ENCODE measurements around the gene STAT4.

The STAT4 gene

DNA sequence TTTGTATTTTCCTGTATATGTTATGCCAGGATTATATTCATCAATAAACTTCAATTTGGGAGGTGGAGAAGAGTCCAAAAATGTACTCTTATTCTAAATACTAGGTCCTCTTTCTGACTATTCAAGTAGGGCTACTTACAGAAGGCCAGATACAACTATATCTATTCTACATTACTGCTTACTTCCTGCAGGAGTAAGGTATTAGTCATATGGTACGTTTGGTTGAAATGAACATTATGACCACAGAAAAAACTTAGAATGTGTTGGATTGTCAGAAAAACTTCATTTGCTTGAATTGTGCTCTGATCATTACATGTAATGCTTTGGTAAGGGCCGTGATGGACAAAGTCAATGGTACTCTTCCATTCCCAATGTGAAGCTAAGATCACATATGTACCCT, 35.0 kb downstream of the STAT4 start:
- DNase-seq (ENCODE audit: low read depth, low spot score) = no peak
- Histone ChIP-seq H3K4me1 (ENCODE audit: control insufficient read depth, insufficient read depth, low read length) (no peaks in the 10 kb centered on the region), H3K4me3 (ENCODE audit: low read length) (no peak overlapping the region), H3K27me3 (ENCODE audit: control insufficient read depth, insufficient read depth, low read length) (no peaks in the 10 kb centered on the region), H3K36me3 (ENCODE audit: control insufficient read depth, insufficient read depth, low read length) (no peaks in the 10 kb centered on the region), H3K27ac (ENCODE audit: low read length) (no peak overlapping the region), H3K9me3 (ENCODE audit: control insufficient read depth, insufficient read depth, low read length) (no peaks in the 10 kb centered on the region)
- no CpG with 5 or more reads among the region's 2 CpGs for WGBS (ENCODE audit: insufficient coverage, insufficient read length)

GRCh38 chr2:191115391-191115790, 35.4 kb downstream of the STAT4 start:
- WGBS (ENCODE audit: insufficient coverage, insufficient read length) = no CpG with 5 or more reads among the region's 3 CpGs
- no peak for DNase-seq (ENCODE audit: low read depth, low spot score)
- no peak overlapping the region for H3K4me3 ChIP-seq (ENCODE audit: low read length)
- no peaks in the 10 kb centered on the region for H3K9me3 ChIP-seq (ENCODE audit: control insufficient read depth, insufficient read depth, low read length)
- H3K4me1 ChIP-seq (ENCODE audit: control insufficient read depth, insufficient read depth, low read length) = no peaks in the 10 kb centered on the region
- no peaks in the 10 kb centered on the region for H3K27me3 ChIP-seq (ENCODE audit: control insufficient read depth, insufficient read depth, low read length)
- H3K36me3 ChIP-seq (ENCODE audit: control insufficient read depth, insufficient read depth, low read length) = no peaks in the 10 kb centered on the region
- no peak overlapping the region for H3K27ac ChIP-seq (ENCODE audit: low read length)

- Histone ChIP-seq H3K4me3 (ENCODE audit: low read length) (no peak overlapping the region), H3K9me3 (ENCODE audit: control insufficient read depth, insufficient read depth, low read length) (no peaks in the 10 kb centered on the region), H3K27ac (ENCODE audit: low read length) (no peak overlapping the region), H3K36me3 (ENCODE audit: control insufficient read depth, insufficient read depth, low read length) (no peaks in the 10 kb centered on the region), H3K4me1 (ENCODE audit: control insufficient read depth, insufficient read depth, low read length) (no peaks in the 10 kb centered on the region), H3K27me3 (ENCODE audit: control insufficient read depth, insufficient read depth, low read length) (no peaks in the 10 kb centered on the region)
- no peak for DNase-seq (ENCODE audit: low read depth, low spot score)
- no CpG with 5 or more reads among the region's 6 CpGs for WGBS (ENCODE audit: insufficient coverage, insufficient read length)
Observed at GRCh38 chr2:191114403-191114886, 36.3 kb downstream of the STAT4 start.

- Histone ChIP-seq H3K27me3 (ENCODE audit: control insufficient read depth, insufficient read depth, low read length) (no peaks in the 10 kb centered on the region), H3K9me3 (ENCODE audit: control insufficient read depth, insufficient read depth, low read length) (no peaks in the 10 kb centered on the region), H3K27ac (ENCODE audit: low read length) (no peak overlapping the region), H3K4me1 (ENCODE audit: control insufficient read depth, insufficient read depth, low read length) (no peaks in the 10 kb centered on the region), H3K4me3 (ENCODE audit: low read length) (no peak overlapping the region), H3K36me3 (ENCODE audit: control insufficient read depth, insufficient read depth, low read length) (no peaks in the 10 kb centered on the region)
- WGBS (ENCODE audit: insufficient coverage, insufficient read length) = no CpG with 5 or more reads among the region's 1 CpG
- DNase-seq (ENCODE audit: low read depth, low spot score) = no peak
Observed at GRCh38 chr2:191113761-191114160, 37.0 kb downstream of the STAT4 start.

DNA sequence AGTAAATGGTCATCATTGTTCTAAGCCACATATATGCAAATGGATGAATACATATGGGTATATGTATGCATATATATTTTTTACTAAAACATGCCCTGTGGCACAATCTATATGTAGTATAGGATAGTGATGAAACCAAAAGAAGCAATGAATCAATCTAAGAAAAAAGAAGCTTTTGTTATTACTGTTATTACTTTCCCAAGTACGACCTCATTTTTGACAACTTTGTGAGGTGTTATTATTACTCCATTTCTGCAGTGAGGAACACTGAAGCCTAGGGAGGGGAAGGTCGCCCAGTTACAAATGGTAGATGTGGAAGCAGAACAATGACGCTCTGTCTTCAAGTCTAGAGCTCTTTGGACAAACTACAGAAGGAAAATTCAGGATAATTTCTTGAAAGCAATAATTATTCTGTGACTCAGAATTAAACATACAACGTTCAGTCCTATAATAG, 38.3 kb downstream of the STAT4 start:
- Histone ChIP-seq H3K27me3 (ENCODE audit: control insufficient read depth, insufficient read depth, low read length) (no peaks in the 10 kb centered on the region), H3K9me3 (ENCODE audit: control insufficient read depth, insufficient read depth, low read length) (no peaks in the 10 kb centered on the region), H3K4me3 (ENCODE audit: low read length) (no peak overlapping the region), H3K36me3 (ENCODE audit: control insufficient read depth, insufficient read depth, low read length) (no peaks in the 10 kb centered on the region), H3K27ac (ENCODE audit: low read length) (no peak overlapping the region), H3K4me1 (ENCODE audit: control insufficient read depth, insufficient read depth, low read length) (no peaks in the 10 kb centered on the region)
- DNase-seq (ENCODE audit: low read depth, low spot score) = no peak
- no CpG with 5 or more reads among the region's 4 CpGs for WGBS (ENCODE audit: insufficient coverage, insufficient read length)

DNA sequence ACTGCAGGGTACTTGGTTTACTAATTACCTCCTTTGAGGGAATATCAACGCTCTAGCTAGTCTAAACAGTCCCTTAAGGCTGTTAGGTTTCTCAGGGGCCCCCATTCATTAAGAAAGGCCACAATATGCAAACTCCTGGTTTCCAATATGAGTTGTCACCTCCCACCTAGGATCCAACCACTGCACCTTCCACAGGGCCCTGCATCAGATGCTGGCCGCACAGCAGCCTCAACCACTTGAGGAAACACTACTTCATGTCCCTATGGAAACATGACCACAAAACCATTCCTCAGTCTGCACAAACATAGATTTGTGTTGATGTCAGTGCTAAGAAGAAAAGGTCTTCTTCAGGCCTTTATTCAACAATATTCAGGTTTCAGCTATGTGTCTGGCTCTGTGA, 40.9 kb downstream of the STAT4 start:
- H3K4me3 ChIP-seq (ENCODE audit: low read length) = no peak overlapping the region
- no peak for DNase-seq (ENCODE audit: low read depth, low spot score)
- H3K9me3 ChIP-seq (ENCODE audit: control insufficient read depth, insufficient read depth, low read length) = no peaks in the 10 kb centered on the region
- no peaks in the 10 kb centered on the region for H3K36me3 ChIP-seq (ENCODE audit: control insufficient read depth, insufficient read depth, low read length)
- WGBS (ENCODE audit: insufficient coverage, insufficient read length) = no CpG with 5 or more reads among the region's 2 CpGs
- H3K4me1 ChIP-seq (ENCODE audit: control insufficient read depth, insufficient read depth, low read length) = no peaks in the 10 kb centered on the region
- H3K27me3 ChIP-seq (ENCODE audit: control insufficient read depth, insufficient read depth, low read length) = no peaks in the 10 kb centered on the region
- H3K27ac ChIP-seq (ENCODE audit: low read length) = no peak overlapping the region

DNA sequence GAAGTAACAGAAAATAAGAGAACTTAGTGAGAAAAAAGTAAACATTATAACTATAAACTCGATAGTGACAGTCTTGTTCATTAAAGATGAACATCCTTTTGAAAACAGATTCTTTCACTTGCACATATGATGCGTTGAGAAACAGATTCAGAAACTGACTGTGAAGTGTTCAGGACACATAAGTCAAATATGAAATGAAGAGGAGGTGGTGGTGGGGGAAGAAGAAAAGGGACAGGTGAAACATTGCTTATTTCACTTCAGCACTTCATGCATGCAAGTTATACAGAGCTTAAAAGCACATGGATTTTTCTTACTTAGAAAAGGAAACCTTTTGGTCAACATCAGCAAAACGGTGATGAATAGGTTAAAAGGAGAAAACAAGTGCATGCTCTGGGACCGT, 42.5 kb downstream of the STAT4 start:
- Histone ChIP-seq H3K27ac (ENCODE audit: low read length) (no peak overlapping the region), H3K4me3 (ENCODE audit: low read length) (no peak overlapping the region), H3K27me3 (ENCODE audit: control insufficient read depth, insufficient read depth, low read length) (no peaks in the 10 kb centered on the region), H3K9me3 (ENCODE audit: control insufficient read depth, insufficient read depth, low read length) (no peaks in the 10 kb centered on the region), H3K36me3 (ENCODE audit: control insufficient read depth, insufficient read depth, low read length) (no peaks in the 10 kb centered on the region), H3K4me1 (ENCODE audit: control insufficient read depth, insufficient read depth, low read length) (no peaks in the 10 kb centered on the region)
- no CpG with 5 or more reads among the region's 4 CpGs for WGBS (ENCODE audit: insufficient coverage, insufficient read length)
- DNase-seq (ENCODE audit: low read depth, low spot score) = no peak

- no peaks in the 10 kb centered on the region for H3K9me3 ChIP-seq (ENCODE audit: control insufficient read depth, insufficient read depth, low read length)
- no peak overlapping the region for H3K4me3 ChIP-seq (ENCODE audit: low read length)
- no CpG with 5 or more reads among the region's 3 CpGs for WGBS (ENCODE audit: insufficient coverage, insufficient read length)
- H3K27ac ChIP-seq (ENCODE audit: low read length) = no peak overlapping the region
- no peak for DNase-seq (ENCODE audit: low read depth, low spot score)
- no peaks in the 10 kb centered on the region for H3K36me3 ChIP-seq (ENCODE audit: control insufficient read depth, insufficient read depth, low read length)
- no peaks in the 10 kb centered on the region for H3K4me1 ChIP-seq (ENCODE audit: control insufficient read depth, insufficient read depth, low read length)
- no peaks in the 10 kb centered on the region for H3K27me3 ChIP-seq (ENCODE audit: control insufficient read depth, insufficient read depth, low read length)
Observed at GRCh38 chr2:191105082-191105481, 45.7 kb downstream of the STAT4 start.

GRCh38 chr2:191103774-191104173, 47.0 kb downstream of the STAT4 start:
- Histone ChIP-seq H3K36me3 (ENCODE audit: control insufficient read depth, insufficient read depth, low read length) (no peaks in the 10 kb centered on the region), H3K27ac (ENCODE audit: low read length) (no peak overlapping the region), H3K27me3 (ENCODE audit: control insufficient read depth, insufficient read depth, low read length) (no peaks in the 10 kb centered on the region), H3K9me3 (ENCODE audit: control insufficient read depth, insufficient read depth, low read length) (no peaks in the 10 kb centered on the region), H3K4me1 (ENCODE audit: control insufficient read depth, insufficient read depth, low read length) (no peaks in the 10 kb centered on the region), H3K4me3 (ENCODE audit: low read length) (no peak overlapping the region)
- DNase-seq (ENCODE audit: low read depth, low spot score) = no peak
- WGBS (ENCODE audit: insufficient coverage, insufficient read length) = no CpG with 5 or more reads among the region's 1 CpG

DNA sequence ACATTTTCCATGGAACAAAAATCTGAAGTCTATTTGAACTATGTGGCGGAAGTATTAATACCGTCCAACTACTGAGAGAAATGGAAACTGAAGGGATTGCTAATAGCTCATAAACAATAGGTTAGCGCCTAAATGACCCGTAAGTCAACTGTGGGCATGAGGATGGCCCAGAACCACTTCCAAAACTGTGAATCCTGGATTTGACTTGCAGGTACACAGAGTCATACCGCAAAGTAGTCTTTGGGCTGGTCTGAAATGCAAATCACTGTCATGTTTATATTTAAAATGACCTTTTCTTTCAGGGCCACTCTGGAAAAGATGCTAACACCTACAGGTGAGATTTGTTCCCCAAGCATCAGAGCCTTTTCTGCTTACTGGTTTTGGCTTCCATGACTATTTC, 50.6 kb downstream of the STAT4 start:
- Histone ChIP-seq H3K4me1 (ENCODE audit: control insufficient read depth, insufficient read depth, low read length) (no peaks in the 10 kb centered on the region), H3K27ac (ENCODE audit: low read length) (no peak overlapping the region), H3K9me3 (ENCODE audit: control insufficient read depth, insufficient read depth, low read length) (no peaks in the 10 kb centered on the region), H3K27me3 (ENCODE audit: control insufficient read depth, insufficient read depth, low read length) (no peaks in the 10 kb centered on the region), H3K4me3 (ENCODE audit: low read length) (no peak overlapping the region), H3K36me3 (ENCODE audit: control insufficient read depth, insufficient read depth, low read length) (no peaks in the 10 kb centered on the region)
- no CpG with 5 or more reads among the region's 5 CpGs for WGBS (ENCODE audit: insufficient coverage, insufficient read length)
- DNase-seq (ENCODE audit: low read depth, low spot score) = no peak

- no peak for DNase-seq (ENCODE audit: low read depth, low spot score)
- Histone ChIP-seq H3K4me1 (ENCODE audit: control insufficient read depth, insufficient read depth, low read length) (no peaks in the 10 kb centered on the region), H3K27ac (ENCODE audit: low read length) (no peak overlapping the region), H3K27me3 (ENCODE audit: control insufficient read depth, insufficient read depth, low read length) (no peaks in the 10 kb centered on the region), H3K9me3 (ENCODE audit: control insufficient read depth, insufficient read depth, low read length) (no peaks in the 10 kb centered on the region), H3K36me3 (ENCODE audit: control insufficient read depth, insufficient read depth, low read length) (no peaks in the 10 kb centered on the region), H3K4me3 (ENCODE audit: low read length) (no peak overlapping the region)
- no CpG with 5 or more reads among the region's 2 CpGs for WGBS (ENCODE audit: insufficient coverage, insufficient read length)
Observed at GRCh38 chr2:191087311-191087710, 63.5 kb downstream of the STAT4 start.

Data from iPS DF 6.9 (cell line).